NB4 (cell line): ENCODE results near the gene SUV39H2.
"Not testable (repeated sequence)": the region's sequence is repeated elsewhere in the genome, so short reads cannot be mapped to it uniquely, and the experiment has no call there.

Experiments
- DNase-seq: peaks from one replicate; pipeline ENCODE4 v3.0.0; 2010; ENCODE audit warnings: low read depth
- H3K4me3 ChIP-seq: one replicate; pipeline ENCODE4 v1.5.1; 2011; ENCODE audit warnings: mild to moderate bottlenecking, low read depth, low read length, moderate library complexity
- CTCF ChIP-seq: IDR thresholded peaks from one replicate; pipeline ENCODE4 v1.5.1; 2012; ENCODE audit warnings: low read depth, low read length
- MYC ChIP-seq: IDR thresholded peaks from 2 replicates; pipeline ENCODE4 v1.6.1; 2011; ENCODE audit warnings: low read depth, low read length
- POLR2A ChIP-seq: IDR thresholded peaks from 2 replicates; pipeline ENCODE4 v1.6.1; 2011; ENCODE audit warnings: mild to moderate bottlenecking; ENCODE audit not compliant: insufficient read length; ENCODE audit errors: extremely low read depth
- TF ChIP-seq, protein P1 (sequence below): IDR thresholded peaks from 2 replicates; pipeline ENCODE4 v1.6.1; 2011; ENCODE audit warnings: low read depth, low read length

Gene SUV39H2

DNA sequence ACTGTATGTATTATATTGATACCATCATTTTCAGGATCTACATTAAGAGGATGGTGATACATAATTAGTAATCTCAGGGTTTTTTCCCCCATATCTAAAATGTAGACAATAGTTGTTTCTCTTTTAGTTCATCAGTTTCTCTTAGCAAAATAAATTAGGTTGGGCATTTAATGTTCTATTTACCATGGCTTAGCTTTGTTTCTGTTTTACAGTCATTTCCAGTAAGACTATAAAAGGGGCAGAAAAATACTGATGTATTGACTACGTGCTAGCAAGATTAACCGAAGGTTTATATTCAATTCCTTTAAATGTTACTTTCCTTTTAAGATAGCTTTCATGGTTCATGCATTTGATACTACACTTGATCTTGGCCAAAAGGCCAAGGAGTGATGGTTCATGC is 26.2 kb downstream of the SUV39H2 start:
- TF ChIP-seq MYC (no peak), POLR2A (no peak), CTCF (no peak)
- TF ChIP-seq, protein P1, sequence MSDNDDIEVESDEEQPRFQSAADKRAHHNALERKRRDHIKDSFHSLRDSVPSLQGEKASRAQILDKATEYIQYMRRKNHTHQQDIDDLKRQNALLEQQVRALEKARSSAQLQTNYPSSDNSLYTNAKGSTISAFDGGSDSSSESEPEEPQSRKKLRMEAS, result no peak
- DNase-seq, result no peak
- no peak overlapping the region for H3K4me3 ChIP-seq

- DNase-seq, result no peak
- no peak overlapping the region for H3K4me3 ChIP-seq
- TF ChIP-seq, protein P1, result no peak
- no peak for TF ChIP-seq CTCF
- no peak for TF ChIP-seq POLR2A
- TF ChIP-seq MYC, result no peak
Measured at GRCh38 chr10:14905890-14906289, 27.2 kb downstream of the SUV39H2 start.

GRCh38 chr10:14906765-14907164 is 28.1 kb downstream of the SUV39H2 start:
- no peak for TF ChIP-seq MYC
- TF ChIP-seq CTCF, result no peak
- TF ChIP-seq, protein P1, result no peak
- TF ChIP-seq POLR2A, result no peak
- DNase-seq, result no peak
- H3K4me3 ChIP-seq, result no peak overlapping the region

GRCh38 chr10:14907591-14907990 is 28.9 kb downstream of the SUV39H2 start:
- H3K4me3 ChIP-seq, DNase-seq: not testable (repeated sequence)

GRCh38 chr10:14909101-14909500 is 30.4 kb downstream of the SUV39H2 start:
- no peak for DNase-seq
- TF ChIP-seq, protein P1, result no peak
- TF ChIP-seq MYC, result no peak
- TF ChIP-seq POLR2A, result no peak
- no peak for TF ChIP-seq CTCF
- no peak overlapping the region for H3K4me3 ChIP-seq

GRCh38 chr10:14910953-14911352 is 32.3 kb downstream of the SUV39H2 start:
- no peak overlapping the region for H3K4me3 ChIP-seq
- DNase-seq, result no peak
- TF ChIP-seq CTCF (no peak), MYC (no peak), POLR2A (no peak)
- TF ChIP-seq, protein P1, result no peak

GRCh38 chr10:14911801-14912200 is 33.1 kb downstream of the SUV39H2 start:
- H3K4me3 ChIP-seq, result no peak overlapping the region
- DNase-seq, result no peak
- no peak for TF ChIP-seq MYC
- no peak for TF ChIP-seq POLR2A
- TF ChIP-seq, protein P1, result no peak
- TF ChIP-seq CTCF, result no peak
